IMR-90 (cell line): Measurements from ENCODE around the gene PHOSPHO2. TPM values are rescaled to one million over a fixed set of nuclear protein-coding genes. Genes with fewer than 3 reads are reported as not detected.

Source experiments
- ATAC-seq: fragments of 200-7000 bp; cut with Tn5 transposase; 2 replicates; pipeline ENCODE4 v1.9.1; 2020; ENCODE audit warnings: low read depth, mild to moderate bottlenecking, moderate library complexity
- BruUV-seq: library from RNA; stranded (reverse); fragments of 400-500 nt; replicated peaks from 2 replicates; lab custom pipeline; 2021; lab: Mats Ljungman, UMichigan
- CTCF ChIA-PET: fragments of 300-600 bp; formaldehyde crosslinking; extraction: SDS; loops from one replicate; lab custom pipeline; 2021; ENCODE audit warnings: antibody characterized with exemption; lab: Yijun Ruan, JAX
- POLR2A ChIA-PET: fragments of 300-600 bp; sonication (Branson Sonifier 250); formaldehyde crosslinking; loops from one replicate; lab custom pipeline; 2022; ENCODE audit warnings: antibody characterized with exemption; ENCODE audit not compliant: unreplicated experiment; lab: Charles Lee
- DNase-seq: peaks from one replicate; pipeline ENCODE4 v3.0.0; 2013
- H2AFZ ChIP-seq: replicated peaks from 2 replicates; pipeline ENCODE3; 2013; ENCODE audit warnings: low read length, mild to moderate bottlenecking; ENCODE audit not compliant: poor library complexity
- H2AK5ac ChIP-seq: 2 replicates; pipeline ENCODE4 v1.6.1; 2013; ENCODE audit warnings: low read depth, low read length, inconsistent platforms
- H2AK9ac ChIP-seq: replicated peaks from 2 replicates; pipeline ENCODE3; 2013; ENCODE audit warnings: mild to moderate bottlenecking, low read depth, low read length, moderate library complexity; ENCODE audit not compliant: poor library complexity
- H2BK120ac ChIP-seq: 2 replicates; pipeline ENCODE4 v1.6.1; 2013; ENCODE audit warnings: low read depth, low read length, inconsistent platforms
- H2BK15ac ChIP-seq: 3 replicates; pipeline ENCODE4 v1.6.1; 2013; ENCODE audit warnings: low read depth, low read length, inconsistent platforms
- H2BK20ac ChIP-seq: 2 replicates; pipeline ENCODE4 v1.6.1; 2013; ENCODE audit warnings: low read depth, mild to moderate bottlenecking, inconsistent platforms, low read length, moderate library complexity
- H2BK5ac ChIP-seq: 2 replicates; pipeline ENCODE4 v1.6.1; 2013; ENCODE audit warnings: mild to moderate bottlenecking, low read depth, low read length, inconsistent platforms; ENCODE audit not compliant: poor library complexity, severe bottlenecking
- H3K14ac ChIP-seq: replicated peaks from 2 replicates; pipeline ENCODE4 v1.6.1; 2013; ENCODE audit warnings: low read depth, low read length, inconsistent platforms
- H3K18ac ChIP-seq: 2 replicates; pipeline ENCODE4 v1.6.1; 2013; ENCODE audit warnings: low read depth, low read length, control low read depth
- H3K23ac ChIP-seq: 2 replicates; pipeline ENCODE4 v1.6.1; 2013; ENCODE audit warnings: low read depth, low read length, inconsistent platforms
- H3K27ac ChIP-seq: 2 replicates; pipeline ENCODE4 v1.5.1; 2013; ENCODE audit warnings: mild to moderate bottlenecking, control low read depth, low read length; ENCODE audit not compliant: insufficient read depth
- H3K27me3 ChIP-seq: 2 replicates; pipeline ENCODE4 v1.6.1; 2013; ENCODE audit warnings: low read length; ENCODE audit not compliant: control insufficient read depth, insufficient read depth
- H3K36me3 ChIP-seq: 2 replicates; pipeline ENCODE4 v1.6.1; 2013; ENCODE audit warnings: low read length, mixed read lengths; ENCODE audit not compliant: control insufficient read depth, insufficient read depth
- H3K4ac ChIP-seq: 2 replicates; pipeline ENCODE4 v1.6.1; 2013; ENCODE audit warnings: low read depth, low read length, inconsistent platforms
- H3K4me1 ChIP-seq: 2 replicates; pipeline ENCODE4 v1.6.1; 2013; ENCODE audit warnings: low read length, mixed read lengths; ENCODE audit not compliant: control insufficient read depth, insufficient read depth
- H3K4me2 ChIP-seq: 2 replicates; pipeline ENCODE4 v1.6.1; 2013; ENCODE audit warnings: low read depth, mild to moderate bottlenecking, control low read depth, low read length, moderate library complexity
- H3K4me3 ChIP-seq: 2 replicates; pipeline ENCODE4 v1.5.1; 2013; ENCODE audit warnings: low read depth, mild to moderate bottlenecking, control low read depth, low read length, moderate library complexity; ENCODE audit not compliant: insufficient read depth
- H3K56ac ChIP-seq: 2 replicates; pipeline ENCODE4 v1.6.1; 2013; ENCODE audit warnings: low read length, inconsistent platforms; ENCODE audit not compliant: insufficient read depth; ENCODE audit errors: extremely low read depth
- H3K79me1 ChIP-seq, 2 experiments: 2 replicates each; pipeline ENCODE4 v1.6.1; 2013; ENCODE audit warnings: low read length in 2 of 2, inconsistent platforms in 1 of 2, low read depth in 1 of 2
- H3K9ac ChIP-seq: 2 replicates; pipeline ENCODE4 v1.6.1; 2013; ENCODE audit warnings: low read depth, low read length, control low read depth
- H3K9me1 ChIP-seq: 2 replicates; pipeline ENCODE4 v1.6.1; 2013; ENCODE audit warnings: low read length, inconsistent platforms; ENCODE audit not compliant: insufficient read depth
- H3K9me3 ChIP-seq: 2 replicates; pipeline ENCODE4 v1.6.1; 2013; ENCODE audit warnings: low read length; ENCODE audit not compliant: control insufficient read depth, insufficient read depth
- H4K20me1 ChIP-seq: 2 replicates; pipeline ENCODE4 v1.6.1; 2013; ENCODE audit warnings: low read length, inconsistent platforms; ENCODE audit not compliant: insufficient read depth
- H4K5ac ChIP-seq: 2 replicates; pipeline ENCODE4 v1.6.1; 2013; ENCODE audit warnings: mild to moderate bottlenecking, low read depth, low read length, control low read depth
- H4K8ac ChIP-seq, 2 experiments: 2 replicates each; pipeline ENCODE4 v1.6.1; 2013; ENCODE audit warnings: low read depth in 2 of 2, low read length in 2 of 2, control low read depth in 1 of 2, inconsistent platforms in 1 of 2
- H4K91ac ChIP-seq: 2 replicates; pipeline ENCODE4 v1.6.1; 2013; ENCODE audit warnings: low read depth, low read length, inconsistent platforms; ENCODE audit not compliant: insufficient read depth
- CTCF ChIP-seq: conservative IDR thresholded peaks from 2 replicates; pipeline ENCODE4 v1.5.1; 2012; ENCODE audit warnings: mild to moderate bottlenecking, low read depth, low read length, improper control_type of control experiment
- MXI1 ChIP-seq: IDR thresholded peaks from 2 replicates; pipeline ENCODE4 v1.6.1; 2012; ENCODE audit warnings: low read depth, mild to moderate bottlenecking, low read length, moderate library complexity, borderline replicate concordance
- NFE2L2 ChIP-seq: fragments of 150-350 bp; IDR thresholded peaks from 2 replicates; pipeline ENCODE4 v1.6.1; 2016; ENCODE audit warnings: low read depth, mild to moderate bottlenecking, low read length
- RAD21 ChIP-seq: IDR thresholded peaks from 2 replicates; pipeline ENCODE4 v1.6.1; 2012; ENCODE audit warnings: low read length, improper control_type of control experiment
- RFX5 ChIP-seq: IDR thresholded peaks from 2 replicates; pipeline ENCODE4 v1.8.0; 2012; ENCODE audit warnings: low read depth, mild to moderate bottlenecking, low read length, moderate library complexity
- WGBS, 2 experiments: methylation state at CpG; one replicate each; pipeline versions ENCODE4 v1.1.5 to v1.1.7; 2013; ENCODE audit warnings: missing lambda C conversion rate in 2 of 2; ENCODE audit not compliant: insufficient read length in 1 of 2; ENCODE audit errors: extremely low coverage in 2 of 2; 5-methylcytosine and 5-hydroxymethylcytosine counted together
- dilution Hi-C: fragments of 300-500 bp; cut with HindIII; formaldehyde crosslinking; loops from one replicate; pipeline ENCODE4 v1.14.3; 2018; ENCODE audit warnings: low sequenced_read_pairs; ENCODE audit not compliant: unreplicated experiment
- in situ Hi-C: fragments of 300-500 bp; cut with MboI; formaldehyde crosslinking; loops from 3 replicates; pipeline ENCODE4 v1.14.3; 2019; ENCODE audit warnings: low sequenced_read_pairs, inconsistent platforms, mixed read lengths
- intact Hi-C: fragments of 100-400 bp; cut with micrococcal nuclease; formaldehyde crosslinking; loops from 2 replicates; pipeline ENCODE4 v1.10.0; 2022
- polyA plus RNA-seq, 3 experiments: library from polyadenylated mRNA; depleted of rRNA; stranded (reverse); fragments of >200 nt; gene quantifications; 2 replicates each; pipeline ENCODE4 v1.2.3, GENCODE V29; 2012; ENCODE audit warnings: low replicate concordance in 1 of 3
- total RNA-seq: library from RNA; depleted of rRNA; stranded (reverse); fragments of >200 nt; gene quantifications from 2 replicates; pipeline ENCODE4 v1.2.3, GENCODE V29; 2012

Gene PHOSPHO2
- total and polyA plus RNA-seq, 2 of the 4 experiments (the other 2 are of a cell fraction), result 0.48 to 0.54 TPM

- no peak overlapping the region for H3K56ac ChIP-seq
- H3K4me1 ChIP-seq, result no peaks in the 10 kb centered on the region
- POLR2A ChIA-PET, result no interaction called here
- no TSS peak for BruUV-seq
- H2BK20ac ChIP-seq, result no peak overlapping the region
- 50 to 85% methylated on average over 2 of the region's 3 CpGs for WGBS, 2 experiments
- H3K9me1 ChIP-seq, result no peaks in the 10 kb centered on the region
- intact Hi-C loops (no loop called here), in situ Hi-C loops (no loop called here), dilution Hi-C loops (no loop called here)
- CTCF ChIA-PET, result no interaction called here
- H3K27ac ChIP-seq, result no peak overlapping the region
- no peak overlapping the region for H2BK15ac ChIP-seq
- H3K79me1 ChIP-seq, result no peaks in the 10 kb centered on the region
- H4K5ac ChIP-seq, result no peak overlapping the region
- H4K20me1 ChIP-seq, result no peaks in the 10 kb centered on the region
- no peak overlapping the region for H3K18ac ChIP-seq
- DNase-seq (no peak), ATAC-seq (no peak)
- no peaks in the 10 kb centered on the region for H3K36me3 ChIP-seq
- H2BK5ac ChIP-seq, result no peak overlapping the region
- no peaks in the 10 kb centered on the region for H3K9me3 ChIP-seq
- H3K9ac ChIP-seq, result no peak overlapping the region
- H4K8ac ChIP-seq, result no peak overlapping the region
- no peak overlapping the region for H3K4me3 ChIP-seq
- no peak overlapping the region for H3K14ac ChIP-seq
- no peak overlapping the region for H2AK9ac ChIP-seq
- peaks cover 1% of the 10 kb centered on the region; the same call in 1 of the 2 replicates for H3K27me3 ChIP-seq
- no peak overlapping the region for H2AK5ac ChIP-seq
- H2AFZ ChIP-seq, result no peak overlapping the region
- no peak overlapping the region for H3K23ac ChIP-seq
- H2BK120ac ChIP-seq, result no peak overlapping the region
- H3K4ac ChIP-seq, result no peak overlapping the region
- TF ChIP-seq MXI1 (no peak), RAD21 (no peak), NFE2L2 (no peak), CTCF (no peak), RFX5 (no peak)
- no peak overlapping the region for H3K4me2 ChIP-seq
- no peak overlapping the region for H4K91ac ChIP-seq
Measured at GRCh38 chr2:169656164-169656563, 38.1 kb upstream of the PHOSPHO2 start.
